ENCODE results near the gene ARPC4. TPM values are rescaled to one million over a fixed set of nuclear protein-coding genes. Genes with fewer than 3 reads are reported as not detected.

The ARPC4 gene
- total RNA-seq, 3 donors from 2014 or later (not counting 1 experiment from before 2014, with no cell fraction given) = 282 to 288 (median 285) TPM

DNA sequence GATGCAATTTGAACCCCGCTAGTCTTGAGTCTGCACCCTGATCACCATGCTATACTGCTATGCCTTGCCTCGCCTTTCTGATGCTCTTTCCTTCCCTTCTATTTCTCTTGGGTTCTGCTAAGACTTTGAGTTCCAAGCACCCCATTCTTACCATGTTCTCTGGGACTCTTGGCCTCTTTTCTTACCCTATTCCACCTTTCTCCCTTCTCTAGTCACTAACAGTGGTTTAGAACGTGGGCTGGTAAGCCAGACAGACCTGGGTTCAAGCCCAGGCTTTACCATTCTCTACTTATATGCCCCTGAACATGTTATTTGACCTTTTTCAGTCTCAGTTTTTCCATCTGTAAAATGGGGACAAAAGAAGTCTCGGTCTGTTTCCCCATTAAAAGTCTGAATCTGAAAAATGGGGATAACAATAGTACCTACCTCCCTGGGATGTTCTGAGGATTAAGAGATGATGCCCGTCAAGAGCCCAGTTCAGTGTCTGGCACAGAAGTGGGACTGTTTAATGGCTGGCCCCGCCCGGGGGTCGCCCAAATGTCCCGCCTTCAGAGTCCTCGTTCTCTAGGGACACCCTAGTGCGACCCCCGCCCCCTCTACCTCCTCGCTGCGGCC, 985 bp upstream of the ARPC4 start:
- WGBS (ENCODE audit: insufficient coverage) = 9% methylated on average over 14 of the region's 14 CpGs
- Mint-ChIP-seq H3K4me3 (peak overlapping the region; percentile 92), H3K36me3 (peaks cover 7% of the 10 kb centered on the region), H3K27ac (peak overlapping the region; percentile 94 to 99), H3K27me3 (ENCODE audit: low read depth in 2 of 2) (no peaks in the 10 kb centered on the region), H3K9me3 (no peaks in the 10 kb centered on the region), H3K4me1 (peaks cover 54 to 71% of the 10 kb centered on the region in 2 donors)
- DNase-seq (peak in 1 of 2 donors; percentile 23), ATAC-seq (no peak)
- H3K27ac ChIP-seq (ENCODE audit: low read length) = peak overlapping the region; percentile 88
- H3K9me3 ChIP-seq (ENCODE audit: control insufficient read depth, insufficient read depth, low read length) = no peaks in the 10 kb centered on the region
- no peaks in the 10 kb centered on the region for H3K27me3 ChIP-seq (ENCODE audit: control insufficient read depth, insufficient read depth, low read length)
- H3K36me3 ChIP-seq (ENCODE audit: control insufficient read depth, insufficient read depth, low read length) = peaks cover 33% of the 10 kb centered on the region
- TF ChIP-seq, protein P1, sequence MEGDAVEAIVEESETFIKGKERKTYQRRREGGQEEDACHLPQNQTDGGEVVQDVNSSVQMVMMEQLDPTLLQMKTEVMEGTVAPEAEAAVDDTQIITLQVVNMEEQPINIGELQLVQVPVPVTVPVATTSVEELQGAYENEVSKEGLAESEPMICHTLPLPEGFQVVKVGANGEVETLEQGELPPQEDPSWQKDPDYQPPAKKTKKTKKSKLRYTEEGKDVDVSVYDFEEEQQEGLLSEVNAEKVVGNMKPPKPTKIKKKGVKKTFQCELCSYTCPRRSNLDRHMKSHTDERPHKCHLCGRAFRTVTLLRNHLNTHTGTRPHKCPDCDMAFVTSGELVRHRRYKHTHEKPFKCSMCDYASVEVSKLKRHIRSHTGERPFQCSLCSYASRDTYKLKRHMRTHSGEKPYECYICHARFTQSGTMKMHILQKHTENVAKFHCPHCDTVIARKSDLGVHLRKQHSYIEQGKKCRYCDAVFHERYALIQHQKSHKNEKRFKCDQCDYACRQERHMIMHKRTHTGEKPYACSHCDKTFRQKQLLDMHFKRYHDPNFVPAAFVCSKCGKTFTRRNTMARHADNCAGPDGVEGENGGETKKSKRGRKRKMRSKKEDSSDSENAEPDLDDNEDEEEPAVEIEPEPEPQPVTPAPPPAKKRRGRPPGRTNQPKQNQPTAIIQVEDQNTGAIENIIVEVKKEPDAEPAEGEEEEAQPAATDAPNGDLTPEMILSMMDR (IDR thresholded peaks at IDR 0.05) = no peak
- peaks cover 43% of the 10 kb centered on the region for H3K4me1 ChIP-seq (ENCODE audit: control insufficient read depth, insufficient read depth, low read length)
- intact Hi-C loops (cut with micrococcal nuclease) = loop anchor here (1.0 to 5.0 kb wide), 4 partner anchors 17 to 143 kb away; partner anchors contain the start of genes BRPF1 and MTMR14
- H3K4me3 ChIP-seq (ENCODE audit: low read length) = peak overlapping the region; percentile 79

DNA sequence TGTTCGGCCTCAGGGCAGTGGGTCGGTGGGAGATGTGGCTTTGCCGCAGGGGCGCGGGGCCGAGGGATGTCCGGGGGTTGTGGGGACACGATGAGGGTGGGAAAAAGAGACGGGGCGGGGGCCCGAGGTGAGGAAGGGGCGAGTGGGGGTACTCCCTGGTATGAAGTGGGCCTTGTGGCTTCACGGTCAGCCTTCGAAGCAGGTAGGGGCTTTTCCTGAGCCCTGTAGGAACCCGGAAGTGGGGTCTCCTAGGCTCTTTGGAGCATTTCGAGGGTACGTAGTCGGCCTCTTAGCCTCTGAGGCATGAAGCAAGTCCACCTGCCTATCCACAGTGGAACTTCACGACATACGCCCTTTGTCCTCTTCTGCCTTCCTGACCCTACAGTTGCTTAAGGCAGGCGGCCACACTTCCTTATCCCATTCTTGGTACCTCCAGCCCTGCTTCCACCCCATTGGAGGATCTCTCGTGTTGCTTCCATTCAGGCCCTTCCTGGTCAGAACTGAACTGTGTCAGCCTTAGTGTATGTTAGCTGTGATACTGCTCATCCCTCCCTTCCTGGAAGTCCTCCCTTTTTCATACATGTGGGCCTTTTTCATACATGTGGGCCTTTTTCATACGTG, 389 bp downstream of the ARPC4 start:
- Histone ChIP-seq H3K36me3 (ENCODE audit: control insufficient read depth, insufficient read depth, low read length) (peaks cover 39% of the 10 kb centered on the region), H3K4me1 (ENCODE audit: control insufficient read depth, insufficient read depth, low read length) (peaks cover 49% of the 10 kb centered on the region), H3K4me3 (ENCODE audit: low read length) (peak overlapping the region; percentile 79), H3K27me3 (ENCODE audit: control insufficient read depth, insufficient read depth, low read length) (no peaks in the 10 kb centered on the region), H3K27ac (ENCODE audit: low read length) (peak overlapping the region; percentile 88), H3K9me3 (ENCODE audit: control insufficient read depth, insufficient read depth, low read length) (no peaks in the 10 kb centered on the region)
- peak in 1 of 2 donors; percentile 57 for DNase-seq
- Mint-ChIP-seq H3K27me3 (ENCODE audit: low read depth in 2 of 2) (no peaks in the 10 kb centered on the region), H3K9me3 (no peaks in the 10 kb centered on the region), H3K4me3 (peak overlapping the region; percentile 92), H3K4me1 (peaks cover 60 to 71% of the 10 kb centered on the region in 2 donors), H3K27ac (peak overlapping the region; percentile 94 to 99), H3K36me3 (no peaks in the 10 kb centered on the region)
- ATAC-seq = peak in 1 of 3 donors; percentile 4
- intact Hi-C loops (cut with micrococcal nuclease) = loop anchor here (2.0 to 5.0 kb wide), 2 partner anchors 16 to 61 kb away; partner anchors contain the start of gene BRPF1
- TF ChIP-seq, protein P1 (IDR thresholded peaks at IDR 0.05) = no peak
- WGBS (ENCODE audit: insufficient coverage) = under 1% methylated on average over 23 of the region's 23 CpGs

DNA sequence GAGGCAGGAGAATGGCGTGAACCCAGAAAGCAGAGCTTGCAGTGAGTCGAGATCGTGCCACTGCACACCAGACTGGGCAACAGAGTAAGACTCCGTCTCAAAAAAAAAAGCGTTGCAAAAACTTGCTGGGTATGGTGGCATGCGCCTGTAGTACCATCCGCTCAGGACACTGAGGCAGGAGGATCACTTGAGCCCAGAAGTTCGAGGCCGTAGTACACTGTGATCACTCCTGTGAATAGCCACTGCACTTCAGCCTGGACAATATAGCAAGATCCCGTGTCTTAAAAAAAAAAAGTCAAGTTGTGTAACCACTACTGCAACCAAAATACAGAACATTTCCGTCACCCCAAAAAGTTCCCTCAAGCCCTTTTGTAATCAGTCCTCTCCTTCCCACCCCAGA, 1.5 kb downstream of the ARPC4 start:
- H3K27me3 ChIP-seq (ENCODE audit: control insufficient read depth, insufficient read depth, low read length) = no peaks in the 10 kb centered on the region
- intact Hi-C loops (cut with micrococcal nuclease) = loop anchor here (5.0 kb wide), 1 partner anchor 62 kb away; the partner anchor contains the start of gene BRPF1
- DNase-seq (no peak), ATAC-seq (no peak)
- Mint-ChIP-seq H3K4me1 (peaks cover 61 to 67% of the 10 kb centered on the region in 2 donors), H3K9me3 (no peaks in the 10 kb centered on the region), H3K36me3 (no peaks in the 10 kb centered on the region), H3K27ac (peak overlapping the region; percentile 94 to 99), H3K27me3 (ENCODE audit: low read depth in 2 of 2) (no peaks in the 10 kb centered on the region), H3K4me3 (peak overlapping the region; percentile 92)
- H3K4me3 ChIP-seq (ENCODE audit: low read length) = no peak overlapping the region
- H3K36me3 ChIP-seq (ENCODE audit: control insufficient read depth, insufficient read depth, low read length) = peaks cover 44% of the 10 kb centered on the region
- TF ChIP-seq, protein P1 (IDR thresholded peaks at IDR 0.05) = no peak
- WGBS (ENCODE audit: insufficient coverage) = 92% methylated on average over 11 of the region's 11 CpGs
- H3K9me3 ChIP-seq (ENCODE audit: control insufficient read depth, insufficient read depth, low read length) = no peaks in the 10 kb centered on the region
- H3K27ac ChIP-seq (ENCODE audit: low read length) = no peak overlapping the region
- H3K4me1 ChIP-seq (ENCODE audit: control insufficient read depth, insufficient read depth, low read length) = peaks cover 49% of the 10 kb centered on the region
